ENCODE data around the gene ARAF.
"Not testable (repeated sequence)": the region's sequence is repeated elsewhere in the genome, so short reads cannot be mapped to it uniquely, and the experiment has no call there.

ARAF gene

GRCh38 chrX:47586043-47586787 is 25.2 kb downstream of the ARAF start:
- H3K4me3 ChIP-seq (ENCODE audit: extremely low read depth, insufficient read depth, low read length, poor library complexity, severe bottlenecking): no peak overlapping the region
- 88 to 100% methylated on average over 2 to 6 of the region's 11 CpGs for WGBS, 2 experiments (ENCODE audit: insufficient coverage in 2 of 2)
- H3K36me3 ChIP-seq (ENCODE audit: control insufficient read depth, insufficient read depth, low read length): peaks cover 21% of the 10 kb centered on the region

GRCh38 chrX:47587091-47587891 is 26.3 kb downstream of the ARAF start:
- Histone ChIP-seq H3K9me3 (ENCODE audit: control insufficient read depth, low read length) (no peaks in the 10 kb centered on the region), H3K4me3 (ENCODE audit: extremely low read depth, insufficient read depth, low read length, poor library complexity, severe bottlenecking) (no peak overlapping the region), H3K4me1 (ENCODE audit: control insufficient read depth, insufficient read depth, low read length, poor library complexity, severe bottlenecking) (no peaks in the 10 kb centered on the region), H3K36me3 (ENCODE audit: control insufficient read depth, insufficient read depth, low read length) (peaks cover 21% of the 10 kb centered on the region), H3K27ac (ENCODE audit: low read depth, low read length, severe bottlenecking) (no peak overlapping the region)
- 90 to 100% methylated on average over 1 of the region's 4 CpGs for WGBS, 2 experiments (ENCODE audit: insufficient coverage in 2 of 2)

More at GRCh38 chrX:47586043-47586787, 25.2 kb downstream of the ARAF start:
- Histone ChIP-seq H3K27ac (ENCODE audit: low read depth, low read length, severe bottlenecking) (no peak overlapping the region), H3K4me1 (ENCODE audit: control insufficient read depth, insufficient read depth, low read length, poor library complexity, severe bottlenecking) (no peaks in the 10 kb centered on the region), H3K9me3 (ENCODE audit: control insufficient read depth, low read length) (no peaks in the 10 kb centered on the region)

GRCh38 chrX:47587906-47588735 is 27.1 kb downstream of the ARAF start:
- Histone ChIP-seq H3K9me3 (ENCODE audit: control insufficient read depth, low read length) (no peaks in the 10 kb centered on the region), H3K27ac (ENCODE audit: low read depth, low read length, severe bottlenecking) (no peak overlapping the region), H3K36me3 (ENCODE audit: control insufficient read depth, insufficient read depth, low read length) (peaks cover 19% of the 10 kb centered on the region), H3K4me3 (ENCODE audit: extremely low read depth, insufficient read depth, low read length, poor library complexity, severe bottlenecking) (no peak overlapping the region), H3K4me1 (ENCODE audit: control insufficient read depth, insufficient read depth, low read length, poor library complexity, severe bottlenecking) (no peaks in the 10 kb centered on the region)
- 92% methylated on average over 13 of the region's 16 CpGs; no CpG with 5 or more reads in 1 of the 2 experiments for WGBS, 2 experiments (ENCODE audit: insufficient coverage in 2 of 2)

- 92% methylated on average over 4 of the region's 5 CpGs; no CpG with 5 or more reads in 1 of the 2 experiments for WGBS, 2 experiments (ENCODE audit: insufficient coverage in 2 of 2)
- peaks cover 6% of the 10 kb centered on the region for H3K36me3 ChIP-seq (ENCODE audit: control insufficient read depth, insufficient read depth, low read length)
- no peaks in the 10 kb centered on the region for H3K9me3 ChIP-seq (ENCODE audit: control insufficient read depth, low read length)
- no peak overlapping the region for H3K27ac ChIP-seq (ENCODE audit: low read depth, low read length, severe bottlenecking)
- H3K4me1 ChIP-seq (ENCODE audit: control insufficient read depth, insufficient read depth, low read length, poor library complexity, severe bottlenecking): no peaks in the 10 kb centered on the region
- no peak overlapping the region for H3K4me3 ChIP-seq (ENCODE audit: extremely low read depth, insufficient read depth, low read length, poor library complexity, severe bottlenecking)
Observed at GRCh38 chrX:47590984-47591383, 30.0 kb downstream of the ARAF start.

- Histone ChIP-seq H3K4me3 (ENCODE audit: extremely low read depth, insufficient read depth, low read length, poor library complexity, severe bottlenecking) (no peak overlapping the region), H3K4me1 (ENCODE audit: control insufficient read depth, insufficient read depth, low read length, poor library complexity, severe bottlenecking) (no peaks in the 10 kb centered on the region), H3K9me3 (ENCODE audit: control insufficient read depth, low read length) (no peaks in the 10 kb centered on the region), H3K27ac (ENCODE audit: low read depth, low read length, severe bottlenecking) (no peak overlapping the region), H3K36me3 (ENCODE audit: control insufficient read depth, insufficient read depth, low read length) (no peaks in the 10 kb centered on the region)
- WGBS, 2 experiments (ENCODE audit: insufficient coverage in 2 of 2): no CpG with 5 or more reads among the region's 4 CpGs
Observed at GRCh38 chrX:47593522-47593921, 32.5 kb downstream of the ARAF start.

- H3K27ac ChIP-seq (ENCODE audit: low read depth, low read length, severe bottlenecking): no peak overlapping the region
Observed at GRCh38 chrX:47595716-47596251, 34.8 kb downstream of the ARAF start.

GRCh38 chrX:47596256-47596655 is 35.3 kb downstream of the ARAF start:
- Histone ChIP-seq H3K36me3 (ENCODE audit: control insufficient read depth, insufficient read depth, low read length) (no peaks in the 10 kb centered on the region), H3K4me3 (ENCODE audit: extremely low read depth, insufficient read depth, low read length, poor library complexity, severe bottlenecking) (no peak overlapping the region), H3K27ac (ENCODE audit: low read depth, low read length, severe bottlenecking) (no peak overlapping the region), H3K4me1 (ENCODE audit: control insufficient read depth, insufficient read depth, low read length, poor library complexity, severe bottlenecking) (no peaks in the 10 kb centered on the region), H3K9me3 (ENCODE audit: control insufficient read depth, low read length) (no peaks in the 10 kb centered on the region)
- WGBS, 2 experiments (ENCODE audit: insufficient coverage in 2 of 2): 100% methylated on average over 1 of the region's 2 CpGs; no CpG with 5 or more reads in 1 of the 2 experiments

More at GRCh38 chrX:47595716-47596251, 34.8 kb downstream of the ARAF start:
- no peaks in the 10 kb centered on the region for H3K36me3 ChIP-seq (ENCODE audit: control insufficient read depth, insufficient read depth, low read length)
- no peaks in the 10 kb centered on the region for H3K9me3 ChIP-seq (ENCODE audit: control insufficient read depth, low read length)
- H3K4me3 ChIP-seq (ENCODE audit: extremely low read depth, insufficient read depth, low read length, poor library complexity, severe bottlenecking): no peak overlapping the region
- 83% methylated on average over 1 of the region's 1 CpG; no CpG with 5 or more reads in 1 of the 2 experiments for WGBS, 2 experiments (ENCODE audit: insufficient coverage in 2 of 2)
- no peaks in the 10 kb centered on the region for H3K4me1 ChIP-seq (ENCODE audit: control insufficient read depth, insufficient read depth, low read length, poor library complexity, severe bottlenecking)

GRCh38 chrX:47597222-47597621 is 36.2 kb downstream of the ARAF start:
- no CpG with 5 or more reads among the region's 3 CpGs for WGBS, 2 experiments (ENCODE audit: insufficient coverage in 2 of 2)
- Histone ChIP-seq H3K4me1 (ENCODE audit: control insufficient read depth, insufficient read depth, low read length, poor library complexity, severe bottlenecking) (no peaks in the 10 kb centered on the region), H3K9me3 (ENCODE audit: control insufficient read depth, low read length) (no peaks in the 10 kb centered on the region), H3K27ac (ENCODE audit: low read depth, low read length, severe bottlenecking) (no peak overlapping the region), H3K4me3 (ENCODE audit: extremely low read depth, insufficient read depth, low read length, poor library complexity, severe bottlenecking) (no peak overlapping the region), H3K36me3 (ENCODE audit: control insufficient read depth, insufficient read depth, low read length) (no peaks in the 10 kb centered on the region)

- not testable (repeated sequence) for H3K4me1 ChIP-seq (ENCODE audit: control insufficient read depth, insufficient read depth, low read length, poor library complexity, severe bottlenecking); H3K27ac ChIP-seq (ENCODE audit: low read depth, low read length, severe bottlenecking); H3K36me3 ChIP-seq (ENCODE audit: control insufficient read depth, insufficient read depth, low read length); H3K4me3 ChIP-seq (ENCODE audit: extremely low read depth, insufficient read depth, low read length, poor library complexity, severe bottlenecking); H3K9me3 ChIP-seq (ENCODE audit: control insufficient read depth, low read length)
- WGBS, 2 experiments (ENCODE audit: insufficient coverage in 2 of 2): no CpG with 5 or more reads among the region's 4 CpGs
Observed at GRCh38 chrX:47603125-47603524, 42.1 kb downstream of the ARAF start.

- Histone ChIP-seq H3K9me3 (ENCODE audit: control insufficient read depth, low read length) (no peaks in the 10 kb centered on the region), H3K4me3 (ENCODE audit: extremely low read depth, insufficient read depth, low read length, poor library complexity, severe bottlenecking) (no peak overlapping the region), H3K36me3 (ENCODE audit: control insufficient read depth, insufficient read depth, low read length) (no peaks in the 10 kb centered on the region), H3K27ac (ENCODE audit: low read depth, low read length, severe bottlenecking) (no peak overlapping the region), H3K4me1 (ENCODE audit: control insufficient read depth, insufficient read depth, low read length, poor library complexity, severe bottlenecking) (no peaks in the 10 kb centered on the region)
- 60 to 87% methylated on average over 2 to 3 of the region's 9 CpGs for WGBS, 2 experiments (ENCODE audit: insufficient coverage in 2 of 2)
Observed at GRCh38 chrX:47605024-47605423, 44.0 kb downstream of the ARAF start.

Measured in mesodermal cell (in vitro differentiated cells).